Endothelial cell of umbilical vein (primary cell): ENCODE data around the gene DOK1. TPM values are rescaled to one million over a fixed set of nuclear protein-coding genes. Genes with fewer than 3 reads are reported as not detected.
A peak's percentile ranks its signal among the peaks of the same experiment; 100 is the strongest.

ENCODE experiments used
- BruUV-seq: library from RNA; stranded (reverse); fragments of 400-500 nt; replicated peaks from 2 replicates; lab custom pipeline; 2021; lab: Mats Ljungman, UMichigan
- CTCF ChIA-PET: fragments of 300-600, 350-600 bp; sonication (Branson Sonifier 250); formaldehyde crosslinking; loops from one replicate; lab custom pipeline; 2021; ENCODE audit warnings: antibody characterized with exemption, inconsistent platforms; lab: Charles Lee
- POLR2A ChIA-PET: fragments of 300-600, 350-600 bp; sonication (Branson Sonifier 250); formaldehyde crosslinking; loops from one replicate; lab custom pipeline; 2021; ENCODE audit warnings: antibody characterized with exemption, inconsistent platforms; lab: Charles Lee
- DNase-seq: peaks from one replicate; pipeline ENCODE4 v3.0.0-alpha.2; 2011; ENCODE audit warnings: low read depth, low spot score
- FAIRE-seq: peaks from 2 replicates; lab custom pipeline; 2011; peaks lifted over from hg19 to GRCh38; lab: Jason Lieb, UNC
- H2AFZ ChIP-seq: 2 replicates; pipeline ENCODE4 v1.6.0; 2012; ENCODE audit warnings: low read depth, low read length, control low read depth, inconsistent platforms
- H3K27ac ChIP-seq: 2 replicates; pipeline ENCODE4 v1.5.1; 2011; ENCODE audit warnings: low read depth, mild to moderate bottlenecking, control low read depth, low read length, moderate library complexity; ENCODE audit not compliant: insufficient read depth
- H3K27me3 ChIP-seq, 2 experiments: 2 replicates each; pipeline versions ENCODE4 v1.6.0 to v1.6.1; 2011; ENCODE audit warnings: low read length in 2 of 2, mixed read lengths in 1 of 2; ENCODE audit not compliant: control insufficient read depth in 2 of 2, insufficient read depth in 2 of 2
- H3K36me3 ChIP-seq, 2 experiments: 2 replicates in 1 of 2; 3 replicates in 1 of 2; pipeline ENCODE4 v1.5.1; 2011; ENCODE audit warnings: low read length in 2 of 2, mild to moderate bottlenecking in 1 of 2, moderate library complexity in 1 of 2; ENCODE audit not compliant: control insufficient read depth in 2 of 2, insufficient read depth in 2 of 2; ENCODE audit errors: extremely low read depth in 1 of 2
- H3K4me1 ChIP-seq: 3 replicates; pipeline ENCODE4 v1.5.1; 2011; ENCODE audit warnings: mild to moderate bottlenecking, low read length; ENCODE audit not compliant: control insufficient read depth, insufficient read depth; ENCODE audit errors: extremely low read depth
- H3K4me2 ChIP-seq: 2 replicates; pipeline ENCODE4 v1.6.1; 2011; ENCODE audit warnings: low read length, control low read depth, mixed read lengths; ENCODE audit not compliant: insufficient read depth
- H3K4me3 ChIP-seq, 3 experiments: fragments of 200-600 bp in 1 of 3; sonication (generic), shearing (Covaris generic) in 1 of 3; replicated peaks in 1 of 3; 2 replicates each; pipeline ENCODE4 v1.5.1; 2011 to 2016; ENCODE audit warnings: control low read depth in 3 of 3, low read length in 3 of 3, mild to moderate bottlenecking in 2 of 3, inconsistent platforms in 1 of 3, low read depth in 1 of 3, moderate library complexity in 1 of 3; ENCODE audit not compliant: insufficient read depth in 1 of 3
- H3K79me2 ChIP-seq: 2 replicates; pipeline ENCODE4 v1.6.0; 2012; ENCODE audit warnings: low read length, inconsistent platforms; ENCODE audit not compliant: control insufficient read depth, insufficient read depth
- H3K9ac ChIP-seq: replicated peaks from 2 replicates; pipeline ENCODE3; 2011; ENCODE audit warnings: low read length, control low read depth; ENCODE audit not compliant: insufficient read depth; ENCODE audit errors: extremely low read depth
- H3K9me1 ChIP-seq: replicated peaks from 3 replicates; pipeline ENCODE4 v1.6.0; 2011; ENCODE audit warnings: mild to moderate bottlenecking, low read length; ENCODE audit not compliant: control insufficient read depth, insufficient read depth; ENCODE audit errors: extremely low read depth
- H3K9me3 ChIP-seq: replicated peaks from 2 replicates; pipeline ENCODE4 v1.5.1; 2012; ENCODE audit warnings: low read length, inconsistent platforms; ENCODE audit not compliant: control insufficient read depth, insufficient read depth
- H4K20me1 ChIP-seq: replicated peaks from 2 replicates; pipeline ENCODE3; 2011; ENCODE audit warnings: mild to moderate bottlenecking, low read length; ENCODE audit not compliant: control insufficient read depth, insufficient read depth; ENCODE audit errors: extremely low read depth
- CTCF ChIP-seq, 2 donors: IDR thresholded peaks; 1 replicate in 1 of 2; 2 replicates in 1 of 2; pipeline ENCODE4 v1.5.1; 2011; ENCODE audit warnings: low read length in 2 of 2, mild to moderate bottlenecking in 2 of 2, moderate library complexity in 2 of 2, control low read depth in 1 of 2, inconsistent platforms in 1 of 2, low read depth in 1 of 2; ENCODE audit not compliant: insufficient read depth in 1 of 2; ENCODE audit errors: extremely low read depth in 1 of 2
- EZH2 ChIP-seq: IDR thresholded peaks from 2 replicates; pipeline ENCODE4 v1.6.1; 2012; ENCODE audit warnings: borderline replicate concordance, low read depth, mild to moderate bottlenecking, moderate library complexity, low read length, inconsistent platforms; ENCODE audit not compliant: severe bottlenecking
- FOS ChIP-seq: IDR thresholded peaks from 2 replicates; pipeline ENCODE4 v1.6.1; 2011; ENCODE audit warnings: mild to moderate bottlenecking, low read length, moderate library complexity, borderline replicate concordance; ENCODE audit not compliant: insufficient read depth
- GATA2 ChIP-seq: IDR thresholded peaks from 2 replicates; pipeline ENCODE4 v1.7.0; 2011; ENCODE audit warnings: low read depth, mild to moderate bottlenecking, moderate library complexity, mixed read lengths, low read length; ENCODE audit not compliant: insufficient read length, insufficient read depth
- MAX ChIP-seq: IDR thresholded peaks from 2 replicates; pipeline ENCODE4 v1.6.1; 2011; ENCODE audit not compliant: insufficient read depth, insufficient read length
- POLR2A ChIP-seq: IDR thresholded peaks from 2 replicates; pipeline ENCODE4 v1.6.1; 2012; ENCODE audit warnings: low read depth, mild to moderate bottlenecking, control low read depth, low read length
- dilution Hi-C: fragments of 300-500 bp; cut with MboI; formaldehyde crosslinking; loops from one replicate; pipeline ENCODE4 v1.15.0; 2019; ENCODE audit warnings: low sequenced_read_pairs; ENCODE audit not compliant: extremely low pct_ligation_motif_present
- intact Hi-C: fragments of 100-400 bp; cut with micrococcal nuclease; formaldehyde crosslinking; loops from one replicate; pipeline ENCODE4 v1.10.0; 2022
- polyA plus RNA-seq, 4 experiments: library from polyadenylated mRNA; depleted of rRNA in 3 of 4; stranded (reverse) in 3 of 4; unstranded in 1 of 4; fragments of >200 nt; gene quantifications; 2 replicates each; pipeline versions ENCODE4 v1.2.1 to v1.2.3, GENCODE V29; 2011 to 2012; ENCODE audit warnings: missing spikeins in 1 of 4
- total RNA-seq: library from RNA; stranded (reverse); gene quantifications from 2 replicates; pipeline ENCODE4 v1.2.3, GENCODE V29; 2021

The DOK1 gene
- total and polyA plus RNA-seq, 2 donors (not counting 3 experiments of a cell fraction or from before 2014, with no cell fraction given), result 10.4 to 12.7 TPM

GRCh38 chr2:74527741-74528140 is 26.8 kb upstream of the DOK1 start:
- Histone ChIP-seq H3K4me3 (no peak overlapping the region), H3K27me3 (no peaks in the 10 kb centered on the region), H3K36me3 (peaks cover 6 to 19% of the 10 kb centered on the region in 2 experiments), H3K4me2 (peak overlapping the region; percentile 89), H3K9ac (no peak overlapping the region), H3K79me2 (peaks cover 19% of the 10 kb centered on the region), H3K27ac (no peak overlapping the region), H3K4me1 (peaks cover 20% of the 10 kb centered on the region), H2AFZ (no peak overlapping the region), H3K9me3 (no peaks in the 10 kb centered on the region), H3K9me1 (no peaks in the 10 kb centered on the region), H4K20me1 (no peaks in the 10 kb centered on the region)
- intact Hi-C loops (loop anchor here (2.0 kb wide), 2 partner anchors 73 to 791 kb away; partner anchors contain the start of genes INO80B and TPRKB), dilution Hi-C loops (no loop called here)
- ChIA-PET POLR2A (no interaction called here), CTCF (no interaction called here)
- no peak for DNase-seq
- no peak for FAIRE-seq
- BruUV-seq, result no TSS peak
- TF ChIP-seq FOS (no peak), POLR2A (no peak), CTCF (IDR thresholded peaks at IDR 0.05; ENCODE audit: extremely low read depth in 1 of 2, insufficient read depth in 1 of 2, low read depth in 1 of 2, low read length in 2 of 2) (no peak), EZH2 (no peak), MAX (no peak), GATA2 (no peak)
